HEK293 (cell line): ENCODE measurements around the gene NID2.

Experiments
- CTCF ChIP-seq: fragments of 450-650 bp; formaldehyde crosslinking; IDR thresholded peaks from 2 replicates; pipeline ENCODE4 v1.5.1; 2016; ENCODE audit warnings: missing biosample characterization, missing genetic modification characterization
- ZNF175 ChIP-seq: fragments of 450-650 bp; formaldehyde crosslinking; IDR thresholded peaks from 2 replicates; pipeline ENCODE4 v1.5.1; 2016; ENCODE audit warnings: missing biosample characterization, missing genetic modification characterization
- ZNF777 ChIP-seq: fragments of 450-650 bp; formaldehyde crosslinking; IDR thresholded peaks from 2 replicates; pipeline ENCODE4 v1.5.1; 2017; ENCODE audit warnings: missing biosample characterization, missing genetic modification characterization, borderline replicate concordance
- TF ChIP-seq, protein P1 (sequence below): IDR thresholded peaks from 2 replicates; pipeline ENCODE4 v1.6.1; 2011; ENCODE audit warnings: mild to moderate bottlenecking, low read depth, low read length, borderline replicate concordance
- TF ChIP-seq, protein P2 (sequence below): fragments of 450-650 bp; formaldehyde crosslinking; IDR thresholded peaks from 2 replicates; pipeline ENCODE4 v1.5.1; 2016; ENCODE audit warnings: missing biosample characterization, missing genetic modification characterization
- TF ChIP-seq, protein P3 (sequence below): fragments of 450-650 bp; formaldehyde crosslinking; IDR thresholded peaks from 2 replicates; pipeline ENCODE4 v1.5.1; 2016; ENCODE audit warnings: missing biosample characterization, missing genetic modification characterization, borderline replicate concordance

DNA sequence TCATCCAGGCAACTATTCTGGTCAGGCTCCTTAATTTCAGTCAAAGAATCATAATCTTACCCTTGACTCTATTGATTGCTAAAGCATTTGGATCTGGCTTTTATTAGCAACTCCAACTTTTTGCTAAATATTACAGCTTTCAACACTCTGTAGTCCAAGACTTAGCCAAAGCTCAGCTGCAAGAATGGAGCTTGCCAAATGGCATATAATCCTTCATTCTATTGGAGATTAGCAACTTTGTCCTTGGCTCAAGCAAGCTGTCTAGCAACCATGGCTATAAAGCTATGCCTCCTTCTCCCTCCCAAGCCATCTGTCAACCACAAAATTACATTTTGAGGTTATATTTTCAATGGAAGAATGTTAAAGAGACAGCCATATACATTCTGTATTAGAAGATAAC is 23.1 kb upstream of the NID2 start:
- no peak for TF ChIP-seq ZNF175 (tag by site-specific recombination)
- no peak for TF ChIP-seq CTCF (tag by site-specific recombination)
- TF ChIP-seq, protein P1, sequence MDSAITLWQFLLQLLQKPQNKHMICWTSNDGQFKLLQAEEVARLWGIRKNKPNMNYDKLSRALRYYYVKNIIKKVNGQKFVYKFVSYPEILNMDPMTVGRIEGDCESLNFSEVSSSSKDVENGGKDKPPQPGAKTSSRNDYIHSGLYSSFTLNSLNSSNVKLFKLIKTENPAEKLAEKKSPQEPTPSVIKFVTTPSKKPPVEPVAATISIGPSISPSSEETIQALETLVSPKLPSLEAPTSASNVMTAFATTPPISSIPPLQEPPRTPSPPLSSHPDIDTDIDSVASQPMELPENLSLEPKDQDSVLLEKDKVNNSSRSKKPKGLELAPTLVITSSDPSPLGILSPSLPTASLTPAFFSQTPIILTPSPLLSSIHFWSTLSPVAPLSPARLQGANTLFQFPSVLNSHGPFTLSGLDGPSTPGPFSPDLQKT: no peak
- TF ChIP-seq, protein P2, sequence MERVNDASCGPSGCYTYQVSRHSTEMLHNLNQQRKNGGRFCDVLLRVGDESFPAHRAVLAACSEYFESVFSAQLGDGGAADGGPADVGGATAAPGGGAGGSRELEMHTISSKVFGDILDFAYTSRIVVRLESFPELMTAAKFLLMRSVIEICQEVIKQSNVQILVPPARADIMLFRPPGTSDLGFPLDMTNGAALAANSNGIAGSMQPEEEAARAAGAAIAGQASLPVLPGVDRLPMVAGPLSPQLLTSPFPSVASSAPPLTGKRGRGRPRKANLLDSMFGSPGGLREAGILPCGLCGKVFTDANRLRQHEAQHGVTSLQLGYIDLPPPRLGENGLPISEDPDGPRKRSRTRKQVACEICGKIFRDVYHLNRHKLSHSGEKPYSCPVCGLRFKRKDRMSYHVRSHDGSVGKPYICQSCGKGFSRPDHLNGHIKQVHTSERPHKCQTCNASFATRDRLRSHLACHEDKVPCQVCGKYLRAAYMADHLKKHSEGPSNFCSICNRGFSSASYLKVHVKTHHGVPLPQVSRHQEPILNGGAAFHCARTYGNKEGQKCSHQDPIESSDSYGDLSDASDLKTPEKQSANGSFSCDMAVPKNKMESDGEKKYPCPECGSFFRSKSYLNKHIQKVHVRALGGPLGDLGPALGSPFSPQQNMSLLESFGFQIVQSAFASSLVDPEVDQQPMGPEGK (tag by site-specific recombination): no peak
- TF ChIP-seq ZNF777 (tag by site-specific recombination): no peak
- TF ChIP-seq, protein P3, sequence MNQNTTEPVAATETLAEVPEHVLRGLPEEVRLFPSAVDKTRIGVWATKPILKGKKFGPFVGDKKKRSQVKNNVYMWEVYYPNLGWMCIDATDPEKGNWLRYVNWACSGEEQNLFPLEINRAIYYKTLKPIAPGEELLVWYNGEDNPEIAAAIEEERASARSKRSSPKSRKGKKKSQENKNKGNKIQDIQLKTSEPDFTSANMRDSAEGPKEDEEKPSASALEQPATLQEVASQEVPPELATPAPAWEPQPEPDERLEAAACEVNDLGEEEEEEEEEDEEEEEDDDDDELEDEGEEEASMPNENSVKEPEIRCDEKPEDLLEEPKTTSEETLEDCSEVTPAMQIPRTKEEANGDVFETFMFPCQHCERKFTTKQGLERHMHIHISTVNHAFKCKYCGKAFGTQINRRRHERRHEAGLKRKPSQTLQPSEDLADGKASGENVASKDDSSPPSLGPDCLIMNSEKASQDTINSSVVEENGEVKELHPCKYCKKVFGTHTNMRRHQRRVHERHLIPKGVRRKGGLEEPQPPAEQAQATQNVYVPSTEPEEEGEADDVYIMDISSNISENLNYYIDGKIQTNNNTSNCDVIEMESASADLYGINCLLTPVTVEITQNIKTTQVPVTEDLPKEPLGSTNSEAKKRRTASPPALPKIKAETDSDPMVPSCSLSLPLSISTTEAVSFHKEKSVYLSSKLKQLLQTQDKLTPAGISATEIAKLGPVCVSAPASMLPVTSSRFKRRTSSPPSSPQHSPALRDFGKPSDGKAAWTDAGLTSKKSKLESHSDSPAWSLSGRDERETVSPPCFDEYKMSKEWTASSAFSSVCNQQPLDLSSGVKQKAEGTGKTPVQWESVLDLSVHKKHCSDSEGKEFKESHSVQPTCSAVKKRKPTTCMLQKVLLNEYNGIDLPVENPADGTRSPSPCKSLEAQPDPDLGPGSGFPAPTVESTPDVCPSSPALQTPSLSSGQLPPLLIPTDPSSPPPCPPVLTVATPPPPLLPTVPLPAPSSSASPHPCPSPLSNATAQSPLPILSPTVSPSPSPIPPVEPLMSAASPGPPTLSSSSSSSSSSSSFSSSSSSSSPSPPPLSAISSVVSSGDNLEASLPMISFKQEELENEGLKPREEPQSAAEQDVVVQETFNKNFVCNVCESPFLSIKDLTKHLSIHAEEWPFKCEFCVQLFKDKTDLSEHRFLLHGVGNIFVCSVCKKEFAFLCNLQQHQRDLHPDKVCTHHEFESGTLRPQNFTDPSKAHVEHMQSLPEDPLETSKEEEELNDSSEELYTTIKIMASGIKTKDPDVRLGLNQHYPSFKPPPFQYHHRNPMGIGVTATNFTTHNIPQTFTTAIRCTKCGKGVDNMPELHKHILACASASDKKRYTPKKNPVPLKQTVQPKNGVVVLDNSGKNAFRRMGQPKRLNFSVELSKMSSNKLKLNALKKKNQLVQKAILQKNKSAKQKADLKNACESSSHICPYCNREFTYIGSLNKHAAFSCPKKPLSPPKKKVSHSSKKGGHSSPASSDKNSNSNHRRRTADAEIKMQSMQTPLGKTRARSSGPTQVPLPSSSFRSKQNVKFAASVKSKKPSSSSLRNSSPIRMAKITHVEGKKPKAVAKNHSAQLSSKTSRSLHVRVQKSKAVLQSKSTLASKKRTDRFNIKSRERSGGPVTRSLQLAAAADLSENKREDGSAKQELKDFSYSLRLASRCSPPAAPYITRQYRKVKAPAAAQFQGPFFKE (tag by site-specific recombination): no peak
